ENCODE results near the gene CDKN2AIP.

The CDKN2AIP gene

DNA sequence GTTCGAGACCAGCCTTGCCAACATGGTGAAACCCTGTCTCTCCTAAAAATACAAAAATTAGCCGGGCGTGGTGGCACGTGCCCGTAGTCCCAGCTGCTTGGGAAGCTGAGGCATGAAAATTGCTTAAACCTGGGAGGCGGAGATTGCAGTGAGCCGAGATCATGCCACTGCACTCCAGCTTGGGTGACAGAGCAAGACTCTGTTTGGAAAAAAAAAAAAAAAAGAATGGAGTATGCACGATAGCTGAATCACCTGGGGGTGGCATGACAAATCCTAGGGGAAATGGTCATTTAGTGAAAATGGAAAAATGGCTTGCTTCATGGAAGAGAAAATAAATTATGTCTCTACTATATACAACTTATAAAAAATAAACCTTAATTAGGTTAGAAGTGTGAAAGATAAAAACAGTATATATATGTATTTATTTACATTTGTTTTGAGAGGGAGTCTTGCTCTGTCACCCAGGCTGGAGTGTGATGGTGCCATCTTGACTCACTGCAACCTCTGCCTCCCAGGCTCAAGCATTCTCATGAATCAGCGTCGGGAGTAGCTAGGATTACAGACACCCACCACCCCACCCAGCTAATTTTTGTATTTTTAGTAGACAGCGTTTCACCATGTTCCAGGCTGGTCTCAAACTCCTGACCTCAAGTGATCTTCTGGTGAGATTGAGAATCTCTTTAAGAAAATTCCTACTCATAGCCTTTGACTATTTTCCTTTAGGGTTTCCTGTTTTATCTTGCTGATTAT, 41.1 kb downstream of the CDKN2AIP start:
- DNase-seq (ENCODE audit: extremely low spot score, insufficient read length, low read depth) (no peak), FAIRE-seq (no peak)

DNA sequence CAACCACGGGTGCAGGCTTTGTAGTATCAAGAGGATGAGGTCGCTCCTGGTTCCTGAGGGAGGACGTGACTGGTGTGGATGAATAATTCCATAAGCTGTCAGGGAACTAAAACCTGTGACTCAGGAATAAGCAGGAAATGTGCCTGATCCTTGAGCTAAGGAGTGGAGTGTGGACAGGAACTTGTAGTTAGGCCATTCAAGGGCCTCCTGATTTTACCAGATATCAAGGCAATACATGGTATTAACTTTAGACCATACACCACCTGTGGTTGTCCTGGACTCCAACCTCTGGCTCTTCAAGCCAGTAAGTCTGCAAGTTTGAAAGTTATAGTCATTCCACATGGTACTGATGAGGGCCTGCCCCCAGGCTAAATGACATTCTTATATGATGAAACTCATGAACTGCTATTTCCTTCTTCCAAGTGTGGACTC, 48.4 kb downstream of the CDKN2AIP start:
- FAIRE-seq (no peak), DNase-seq (ENCODE audit: extremely low spot score, insufficient read length, low read depth) (no peak)

DNA sequence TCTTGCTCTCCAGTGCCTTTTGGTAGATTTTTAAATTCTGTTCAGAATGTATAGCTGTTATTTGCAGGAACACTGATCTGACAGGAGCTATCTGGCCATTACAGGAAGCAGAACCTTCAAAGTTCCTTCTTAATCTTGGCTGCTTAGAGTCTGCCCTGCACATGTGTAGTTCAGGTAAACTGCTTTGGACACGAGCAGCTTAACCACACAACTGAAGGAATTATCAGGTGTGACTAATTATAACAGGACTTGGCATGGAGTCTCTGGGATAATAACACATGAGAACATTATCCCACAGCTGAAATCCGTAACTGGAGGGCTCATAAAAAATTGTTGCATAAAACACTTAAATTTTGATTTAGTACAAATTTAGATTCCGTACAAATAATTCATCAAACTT, 48.8 kb downstream of the CDKN2AIP start:
- no peak for FAIRE-seq
- DNase-seq (ENCODE audit: extremely low spot score, insufficient read length, low read depth), result no peak

DNA sequence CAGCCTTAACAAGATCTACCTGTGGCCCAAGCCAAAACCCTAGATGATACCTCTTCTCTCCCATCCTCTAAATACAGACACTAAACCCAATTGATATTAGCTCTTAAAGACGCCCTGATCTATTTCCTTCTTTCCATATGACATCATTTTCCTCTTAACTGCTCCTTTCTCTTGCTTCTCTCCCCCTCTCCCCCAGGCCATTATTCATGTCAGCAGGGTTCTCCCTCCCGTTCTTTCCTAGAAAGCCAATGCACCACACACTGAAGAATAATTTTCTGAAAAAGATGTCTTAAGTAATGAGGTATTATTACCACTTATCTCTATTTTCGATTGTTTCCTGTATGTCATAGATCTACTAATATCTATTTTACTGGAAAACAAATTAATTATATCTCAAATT, 50.7 kb downstream of the CDKN2AIP start:
- FAIRE-seq (no peak), DNase-seq (ENCODE audit: extremely low spot score, insufficient read length, low read depth) (no peak)
